Activated effector memory CD4-positive, alpha-beta T cell treated with Interleukin-2 at 50 U/mL for 16 hours (primary cell): Measurements from ENCODE around the gene EPHB2.
"Not testable (repeated sequence)": the region's sequence is repeated elsewhere in the genome, so short reads cannot be mapped to it uniquely, and the experiment has no call there.

Experiments used
- DNase-seq: peaks from one replicate; pipeline ENCODE4 v3.0.0-alpha.2; 2020

The EPHB2 gene

DNA sequence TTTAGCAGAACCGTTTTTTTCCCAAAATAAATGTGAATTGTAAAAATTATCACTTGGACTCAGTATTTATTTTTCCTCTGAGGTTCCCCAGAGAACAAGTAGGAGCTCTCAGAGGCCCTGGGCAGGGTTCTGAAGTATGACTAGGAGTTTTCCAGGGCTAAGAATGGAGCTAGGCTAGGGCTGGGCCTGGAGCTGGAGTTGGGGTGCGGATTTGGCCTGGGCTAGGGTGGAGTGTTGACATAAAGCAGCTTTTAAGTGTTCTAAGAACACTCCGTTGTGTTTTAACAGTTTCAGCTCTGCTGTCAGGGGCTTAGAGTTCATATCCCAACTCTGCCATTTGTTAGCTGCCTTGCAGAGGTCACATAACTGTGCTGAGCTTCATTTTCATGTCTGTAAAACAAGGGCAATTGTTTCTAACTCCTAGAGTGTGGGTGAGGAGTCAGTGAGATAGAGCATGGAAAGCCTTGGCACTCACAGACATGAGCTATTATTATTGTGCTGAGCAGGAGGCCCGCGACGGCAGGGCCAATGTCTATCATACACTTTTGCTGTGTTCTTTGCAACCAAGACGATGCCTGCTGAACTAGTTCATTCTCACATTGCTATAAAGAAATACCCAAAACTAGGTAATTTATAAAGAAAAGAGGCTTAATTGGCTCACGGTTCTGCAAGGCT, 210.9 kb downstream of the EPHB2 start:
- no peak for DNase-seq

GRCh38 chr1:22922640-22923039, 212.0 kb downstream of the EPHB2 start:
- no peak for DNase-seq

GRCh38 chr1:22925111-22925510, 214.5 kb downstream of the EPHB2 start:
- DNase-seq, result no peak

DNA sequence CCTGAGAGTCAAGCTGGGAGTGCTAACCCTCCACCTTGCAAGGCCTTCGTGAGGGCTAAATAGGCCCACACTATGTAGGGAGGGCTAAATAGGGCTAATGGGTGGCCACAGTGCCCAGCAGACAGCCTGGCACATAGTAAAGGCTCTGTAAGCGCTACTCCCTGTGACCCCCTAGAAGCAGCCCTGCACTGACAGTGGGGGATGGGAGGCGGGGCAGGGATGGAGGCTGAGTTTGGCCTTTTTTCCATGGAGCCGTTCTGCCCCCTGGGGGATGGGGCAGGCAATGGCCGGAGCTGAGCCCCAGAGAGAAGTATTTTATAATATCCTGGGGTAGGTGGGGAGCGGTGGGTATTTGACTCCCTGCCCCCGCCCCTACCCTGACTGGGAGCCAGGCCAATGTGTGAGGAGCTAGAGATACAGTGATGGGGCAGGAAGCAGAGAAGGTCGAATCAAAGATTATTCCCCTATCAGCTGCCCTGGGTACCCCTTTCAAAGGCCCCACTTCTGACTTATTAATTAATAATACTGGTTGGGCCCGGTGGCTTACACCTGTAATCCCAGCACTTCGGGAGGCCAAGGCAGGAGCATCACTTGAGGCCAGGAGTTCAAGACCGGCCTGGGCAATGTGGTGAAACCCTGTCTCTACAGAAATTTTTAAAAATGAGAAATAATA, 219.7 kb downstream of the EPHB2 start:
- no peak for DNase-seq

DNA sequence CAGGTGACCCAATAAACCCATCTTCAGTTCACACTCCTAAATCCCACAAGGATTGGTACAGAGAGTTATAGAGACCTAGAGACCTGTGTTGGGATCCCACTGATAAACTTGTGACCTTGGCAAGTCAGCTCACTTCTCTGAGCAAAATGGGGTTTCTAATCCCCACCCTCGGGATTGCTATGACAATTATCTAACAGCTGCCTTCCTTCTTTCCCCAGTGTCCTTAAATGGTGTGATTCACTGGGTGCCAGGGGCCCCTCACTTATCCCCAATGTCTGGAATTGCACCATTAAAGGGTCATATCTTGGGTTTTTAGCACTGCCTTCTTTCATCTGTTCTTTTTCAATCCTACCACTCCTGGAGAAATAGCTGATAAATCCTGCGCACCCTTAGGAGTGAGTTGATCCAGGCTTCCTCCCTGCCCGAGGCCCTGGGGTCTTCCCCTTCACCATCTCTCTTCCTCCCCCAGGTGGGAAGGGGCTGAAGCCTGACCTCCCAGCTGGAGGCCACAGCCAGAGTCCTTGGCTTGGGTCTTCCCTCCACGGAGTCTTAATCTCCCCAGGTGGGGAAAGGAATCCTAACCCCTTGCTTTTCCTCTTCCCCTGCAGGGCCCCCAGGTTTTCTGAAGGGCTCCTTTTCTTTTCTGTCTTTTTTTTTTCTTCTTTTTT, 222.3 kb downstream of the EPHB2 start:
- no peak for DNase-seq

DNA sequence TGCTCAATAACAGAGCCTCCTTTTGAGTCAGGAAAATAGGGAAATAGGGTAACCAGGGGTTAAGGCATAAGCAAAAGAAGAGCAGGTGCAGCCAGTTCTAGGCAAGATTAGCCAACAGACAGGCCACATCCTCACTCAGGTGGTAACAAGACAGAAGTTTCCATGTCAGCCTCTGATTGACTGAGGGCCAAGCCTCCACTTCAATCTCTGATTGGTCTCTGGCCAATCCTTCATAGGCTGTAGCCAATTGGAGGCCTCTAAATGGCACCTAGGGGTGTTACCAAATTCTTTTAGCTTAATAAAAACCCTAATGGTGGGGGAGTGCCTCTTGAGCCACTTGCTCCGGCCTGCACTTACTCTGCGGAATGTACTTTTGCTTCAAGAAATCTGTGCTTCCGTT, 224.8 kb downstream of the EPHB2 start:
- no peak for DNase-seq

DNA sequence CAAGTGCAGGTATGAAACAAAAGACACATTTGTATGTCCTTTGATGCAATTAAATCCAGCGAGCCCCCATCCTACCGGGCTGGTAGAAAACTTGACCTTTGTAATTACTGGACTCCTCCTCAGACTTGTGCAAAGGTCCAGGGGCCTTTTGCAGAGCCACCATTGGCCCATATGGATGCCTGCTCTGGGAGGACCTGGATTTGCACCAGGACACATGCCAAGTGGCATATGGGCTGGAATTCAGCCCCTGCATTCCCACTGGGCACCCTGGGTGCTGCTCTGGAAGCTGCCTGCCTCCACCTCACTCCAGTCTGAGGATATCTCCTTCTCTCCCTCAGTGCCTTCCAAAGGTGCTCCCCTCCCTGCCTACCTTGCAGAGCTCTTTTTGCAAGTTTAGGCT, 226.0 kb downstream of the EPHB2 start:
- no peak for DNase-seq

GRCh38 chr1:22941257-22941656, 230.6 kb downstream of the EPHB2 start:
- no peak for DNase-seq

GRCh38 chr1:22944346-22945055, 233.9 kb downstream of the EPHB2 start:
- no peak for DNase-seq

DNA sequence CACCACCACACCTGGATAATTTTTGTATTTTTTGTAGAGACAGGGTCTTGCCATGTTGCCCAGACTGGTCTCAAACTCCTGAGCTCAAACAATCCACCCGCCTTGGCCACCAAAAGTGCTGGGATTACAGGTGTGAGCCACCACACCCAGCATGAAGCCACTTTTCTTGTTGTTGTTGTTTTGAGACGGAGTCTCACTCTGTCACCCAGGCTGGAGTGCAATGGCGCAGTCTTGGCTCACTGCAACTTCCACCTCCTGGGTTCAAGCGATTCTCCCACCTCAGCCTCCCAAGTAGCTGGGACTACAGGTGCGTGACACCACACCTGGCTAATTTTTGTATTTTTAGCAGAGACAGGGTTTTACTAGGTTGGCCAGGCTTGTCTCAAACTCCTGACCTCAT, 234.5 kb downstream of the EPHB2 start:
- DNase-seq, result not testable (repeated sequence)

DNA sequence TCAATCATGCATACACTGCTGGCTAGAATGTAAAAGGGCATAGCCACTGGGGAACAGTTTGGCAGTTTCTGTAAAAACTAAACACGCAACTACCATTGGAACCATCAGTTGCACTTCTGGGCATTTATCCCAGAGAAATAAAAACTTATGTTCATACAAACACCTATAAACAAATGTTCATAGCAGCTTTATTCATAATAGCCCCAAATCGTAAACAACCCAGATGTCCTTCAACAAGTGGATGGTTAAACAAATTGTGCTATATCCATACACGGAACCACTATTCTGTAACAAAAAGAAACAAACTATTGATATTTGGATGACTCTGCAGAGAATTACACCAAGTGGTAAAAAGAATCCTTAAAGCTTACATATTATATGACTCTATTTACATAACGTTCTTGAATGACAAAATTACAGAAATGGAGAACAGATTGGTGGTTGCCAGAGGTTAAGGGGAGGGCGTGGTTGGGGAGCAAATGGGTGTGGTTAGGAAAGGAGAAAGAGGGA, 239.2 kb downstream of the EPHB2 start:
- DNase-seq, result no peak

GRCh38 chr1:22951796-22952195, 241.2 kb downstream of the EPHB2 start:
- no peak for DNase-seq

GRCh38 chr1:22952694-22953056, 242.0 kb downstream of the EPHB2 start:
- no peak for DNase-seq

GRCh38 chr1:22953057-22953739, 242.6 kb downstream of the EPHB2 start:
- DNase-seq, result no peak

GRCh38 chr1:22953740-22954141, 243.1 kb downstream of the EPHB2 start:
- no peak for DNase-seq

DNA sequence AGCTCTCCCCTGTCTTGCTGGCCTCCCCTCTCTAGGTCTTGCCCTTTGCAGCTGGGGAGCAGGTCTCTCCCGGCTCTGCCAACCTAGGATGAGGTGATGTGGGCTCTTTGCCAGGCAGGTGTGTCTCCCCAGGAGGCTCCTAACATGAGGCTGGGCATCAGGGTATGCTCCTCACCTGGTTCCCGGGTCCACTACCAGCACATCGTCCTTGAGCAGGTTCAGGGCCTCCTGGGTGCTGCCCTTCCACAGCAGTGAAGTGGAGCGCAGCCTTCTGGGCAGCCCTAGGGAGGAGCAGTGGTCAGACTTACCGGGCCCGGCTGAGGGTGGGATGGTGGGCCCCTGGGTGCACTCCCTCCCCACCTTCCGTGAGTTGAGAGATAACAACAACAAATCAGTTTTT, 244.5 kb downstream of the EPHB2 start:
- DNase-seq, result no peak

GRCh38 chr1:22957066-22957465, 246.4 kb downstream of the EPHB2 start:
- DNase-seq, result no peak

DNA sequence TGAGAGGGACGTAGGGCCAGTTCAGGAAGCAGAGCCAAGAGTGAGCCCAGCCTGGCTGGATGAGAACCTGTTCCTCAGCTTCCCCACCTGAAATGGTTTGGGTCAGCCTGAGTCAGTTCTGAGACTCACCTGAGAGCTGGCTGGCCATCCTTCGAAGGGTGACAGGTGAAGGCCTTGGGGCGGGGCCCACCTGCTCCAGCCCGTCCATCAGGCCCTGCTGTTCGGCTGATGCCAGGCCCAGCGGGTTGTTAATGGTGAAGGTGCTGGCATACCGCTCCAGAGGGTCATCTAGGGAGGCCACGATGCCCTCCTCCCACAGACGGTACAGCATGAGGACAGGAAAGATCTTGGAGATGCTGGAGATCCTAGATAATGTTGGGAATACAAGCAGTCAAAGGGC, 247.9 kb downstream of the EPHB2 start:
- no peak for DNase-seq

- no peak for DNase-seq
Measured at GRCh38 chr1:22959545-22960360, 249.1 kb downstream of the EPHB2 start.

- DNase-seq, result no peak
Measured at GRCh38 chr1:22962558-22962957, 251.9 kb downstream of the EPHB2 start.

DNA sequence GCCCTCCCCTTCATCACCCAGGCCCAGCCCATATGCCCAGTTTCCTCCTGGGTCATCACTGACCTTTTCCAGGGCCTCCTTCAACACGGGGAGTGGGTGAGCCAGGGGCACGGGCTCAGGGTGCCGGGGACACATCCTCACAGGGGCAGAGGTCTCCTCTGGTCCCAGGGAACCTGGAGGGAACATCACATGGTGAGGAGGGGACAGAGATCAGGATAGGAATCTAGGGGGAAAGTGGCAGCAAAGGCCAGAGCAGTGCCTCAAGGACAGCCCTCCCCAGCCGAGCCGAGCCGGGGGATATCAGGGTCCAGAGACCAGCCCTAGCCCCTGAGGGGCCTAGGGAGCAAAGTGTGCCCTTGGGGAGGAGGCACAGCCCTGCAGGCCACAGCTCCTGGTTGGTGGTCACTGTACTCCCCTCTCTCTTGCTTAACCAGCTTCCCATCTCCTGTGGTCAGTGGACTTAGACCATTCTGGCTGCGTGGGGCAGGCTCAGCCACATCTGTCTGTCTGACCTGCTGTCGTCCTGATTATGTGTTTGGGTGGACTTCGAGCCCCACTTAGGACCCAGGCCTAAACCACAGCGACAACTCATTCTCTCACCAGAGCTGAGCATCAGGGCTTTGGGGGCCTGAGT, 252.5 kb downstream of the EPHB2 start:
- no peak for DNase-seq

DNA sequence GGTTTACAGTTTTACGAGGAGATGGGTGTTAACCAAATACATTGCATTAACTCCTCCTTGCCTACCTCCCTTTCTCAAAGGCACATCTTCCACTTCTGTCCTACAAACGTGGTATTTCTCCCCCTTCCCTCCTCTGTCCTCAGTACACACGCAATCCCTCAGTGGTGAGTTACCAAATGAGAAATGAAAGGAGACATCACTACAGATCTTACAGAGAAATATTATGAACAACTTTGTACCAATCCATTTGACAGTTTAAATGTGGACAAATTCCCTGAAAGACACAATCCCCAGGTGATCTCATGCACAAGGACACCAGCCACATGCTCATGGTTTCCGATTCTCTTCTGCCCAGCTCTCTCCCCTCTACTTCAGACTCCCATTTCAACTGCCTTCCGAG, 255.7 kb downstream of the EPHB2 start:
- DNase-seq, result no peak
